Peyer's patch (tissue), 4 donors: ENCODE results near the gene SH2D6.

Source experiments
- POLR2A ChIP-seq, 2 donors: fragments of 450-650 bp; IDR thresholded peaks; one replicate each; pipeline ENCODE4 v1.5.1; 2017; ENCODE audit warnings: antibody characterized with exemption in 2 of 2, mild to moderate bottlenecking in 2 of 2, moderate library complexity in 2 of 2
- TF ChIP-seq, protein P1 (sequence below), 6 experiments: fragments of 450-650 bp in 4 of 6; fragments of 200-600 bp in 2 of 6; sonication (generic) in 1 of 6; IDR thresholded peaks; one replicate each; pipeline ENCODE4 v1.5.1; 2017 to 2019; ENCODE audit warnings: antibody characterized with exemption in 6 of 6, mild to moderate bottlenecking in 3 of 6, moderate library complexity in 1 of 6

DNA sequence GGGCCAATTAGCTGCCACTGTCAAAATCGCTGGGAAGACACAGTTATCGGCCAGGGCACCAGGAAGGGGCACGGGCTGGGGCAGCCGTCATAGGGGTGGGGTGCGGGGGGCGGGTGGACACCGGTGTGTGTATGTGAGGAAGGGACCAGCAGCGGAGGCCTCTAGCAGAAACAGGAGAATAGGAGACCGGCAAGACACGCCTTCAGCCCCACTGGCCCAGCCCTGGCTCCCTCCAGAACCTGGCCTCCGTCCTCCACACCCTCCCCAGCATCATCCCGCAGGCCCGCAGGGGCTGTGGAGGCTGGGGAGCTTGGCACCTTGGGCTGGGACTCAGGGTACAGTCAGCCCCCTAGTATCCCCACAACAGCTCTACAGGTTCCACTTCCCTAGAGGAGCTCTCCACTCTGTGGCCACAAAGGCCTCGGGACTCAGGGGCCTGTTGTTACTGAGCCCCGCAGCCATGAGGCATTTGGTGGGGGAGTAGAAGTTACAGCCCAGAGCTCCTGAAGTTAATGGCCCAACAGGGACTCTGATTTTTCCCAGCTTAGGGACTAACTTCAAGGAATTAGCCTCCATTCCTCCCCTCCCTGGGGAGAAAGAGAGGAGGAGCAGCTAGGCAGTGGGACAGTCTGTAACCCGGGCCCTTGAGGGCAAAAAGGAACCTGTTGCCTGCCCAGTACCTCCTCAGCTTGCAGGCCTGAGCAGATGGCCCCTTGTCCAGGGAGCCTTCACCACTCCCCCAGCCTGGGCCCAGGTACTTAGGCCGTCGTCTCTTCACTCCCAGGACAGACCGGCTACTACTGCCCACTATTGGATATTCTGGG lies 19.9 kb downstream of the SH2D6 start:
- TF ChIP-seq, protein P1, sequence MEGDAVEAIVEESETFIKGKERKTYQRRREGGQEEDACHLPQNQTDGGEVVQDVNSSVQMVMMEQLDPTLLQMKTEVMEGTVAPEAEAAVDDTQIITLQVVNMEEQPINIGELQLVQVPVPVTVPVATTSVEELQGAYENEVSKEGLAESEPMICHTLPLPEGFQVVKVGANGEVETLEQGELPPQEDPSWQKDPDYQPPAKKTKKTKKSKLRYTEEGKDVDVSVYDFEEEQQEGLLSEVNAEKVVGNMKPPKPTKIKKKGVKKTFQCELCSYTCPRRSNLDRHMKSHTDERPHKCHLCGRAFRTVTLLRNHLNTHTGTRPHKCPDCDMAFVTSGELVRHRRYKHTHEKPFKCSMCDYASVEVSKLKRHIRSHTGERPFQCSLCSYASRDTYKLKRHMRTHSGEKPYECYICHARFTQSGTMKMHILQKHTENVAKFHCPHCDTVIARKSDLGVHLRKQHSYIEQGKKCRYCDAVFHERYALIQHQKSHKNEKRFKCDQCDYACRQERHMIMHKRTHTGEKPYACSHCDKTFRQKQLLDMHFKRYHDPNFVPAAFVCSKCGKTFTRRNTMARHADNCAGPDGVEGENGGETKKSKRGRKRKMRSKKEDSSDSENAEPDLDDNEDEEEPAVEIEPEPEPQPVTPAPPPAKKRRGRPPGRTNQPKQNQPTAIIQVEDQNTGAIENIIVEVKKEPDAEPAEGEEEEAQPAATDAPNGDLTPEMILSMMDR (IDR thresholded peaks at IDR 0.05), result no peak
- no peak for TF ChIP-seq POLR2A (IDR thresholded peaks at IDR 0.05)
